SJCRH30 (cell line): Measurements from ENCODE around the gene HOXA6. TPM values are rescaled to one million over a fixed set of nuclear protein-coding genes. Genes with fewer than 3 reads are reported as not detected.

Experiments used
- DNase-seq, 2 experiments: peaks; one replicate each; pipeline ENCODE4 v3.0.0-alpha.2; 2015 to 2020
- H3K27ac ChIP-seq: fragments of 250-450 bp; sonication (Bioruptor Pico); 2 replicates; pipeline ENCODE4 v1.5.1; 2020; ENCODE audit warnings: mild to moderate bottlenecking, moderate library complexity
- H3K27me3 ChIP-seq: fragments of 250-450 bp; sonication (Bioruptor Pico); 2 replicates; pipeline ENCODE4 v1.5.1; 2020; ENCODE audit warnings: mild to moderate bottlenecking, moderate library complexity
- H3K36me3 ChIP-seq: fragments of 250-450 bp; sonication (Bioruptor Pico); 2 replicates; pipeline ENCODE4 v1.5.1; 2020; ENCODE audit warnings: mild to moderate bottlenecking, moderate library complexity
- H3K4me1 ChIP-seq: fragments of 250-450 bp; sonication (Bioruptor Pico); 2 replicates; pipeline ENCODE4 v1.5.1; 2020; ENCODE audit warnings: mild to moderate bottlenecking, moderate library complexity
- H3K4me3 ChIP-seq: fragments of 250-450 bp; sonication (Bioruptor Pico); 2 replicates; pipeline ENCODE4 v1.5.1; 2020; ENCODE audit warnings: mild to moderate bottlenecking, moderate library complexity
- H3K9me3 ChIP-seq: fragments of 250-450 bp; sonication (Bioruptor Pico); replicated peaks from 2 replicates; pipeline ENCODE4 v1.5.1; 2020; ENCODE audit warnings: mild to moderate bottlenecking, moderate library complexity
- total RNA-seq: library from RNA; depleted of rRNA; stranded (reverse); fragments of >200 nt; shearing (Covaris generic); gene quantifications from 2 replicates; pipeline ENCODE4 v1.2.3, GENCODE V29; 2014

The HOXA6 gene
- total RNA-seq, 1 experiment from 2014 or later = 3.8 TPM

- Histone ChIP-seq H3K4me3 (no peak overlapping the region), H3K27me3 (no peaks in the 10 kb centered on the region)
- DNase-seq = no peak
Measured at GRCh38 chr7:27106901-27107240, 40.7 kb downstream of the HOXA6 start.

DNA sequence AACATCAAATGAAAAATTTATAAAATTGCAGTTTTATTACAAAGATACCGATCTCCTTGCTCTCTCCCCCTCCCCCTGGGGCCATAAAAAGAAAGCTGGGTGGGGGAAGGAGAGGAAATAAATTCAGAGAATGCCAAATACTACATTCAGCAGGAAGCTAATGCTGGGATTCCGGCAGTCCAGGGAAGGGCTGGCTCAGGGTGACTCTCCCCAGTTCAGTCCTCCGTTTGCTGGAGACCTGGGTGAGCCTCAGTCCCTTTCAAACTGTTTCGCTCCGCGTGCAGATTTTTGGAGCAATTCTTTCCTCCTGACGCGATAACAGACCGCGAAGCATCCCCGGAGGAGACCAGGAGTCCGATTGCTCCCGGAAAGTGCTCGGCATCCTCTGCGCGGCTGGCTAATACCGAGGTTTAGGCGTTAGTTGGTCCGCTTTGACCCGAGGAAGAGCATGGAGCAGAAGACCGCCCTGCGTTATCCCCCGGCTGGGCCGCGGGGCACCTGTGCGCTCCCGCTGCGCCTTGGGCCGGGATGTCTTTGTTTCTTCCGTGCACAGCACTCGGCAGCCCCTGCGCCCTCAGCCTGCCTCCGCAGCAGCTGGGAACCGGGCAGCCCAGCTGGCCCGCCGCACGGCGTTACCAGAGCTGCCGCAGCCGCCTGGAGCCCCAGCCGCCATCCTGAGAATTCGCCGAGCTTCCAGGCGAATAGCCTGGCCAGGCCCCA is 41.2 kb downstream of the HOXA6 start:
- H3K4me3 ChIP-seq = no peak overlapping the region
- no peak overlapping the region for H3K27ac ChIP-seq
- H3K36me3 ChIP-seq = peaks cover 30% of the 10 kb centered on the region
- H3K27me3 ChIP-seq = no peaks in the 10 kb centered on the region
- H3K9me3 ChIP-seq = 0 out of 2 replicates have a peak, but pooled peaks cover 2% of the 10 kb centered on the region
- no peak for DNase-seq
- H3K4me1 ChIP-seq = peaks cover 8% of the 10 kb centered on the region

More at GRCh38 chr7:27106901-27107240, 40.7 kb downstream of the HOXA6 start:
- peaks cover 30% of the 10 kb centered on the region for H3K36me3 ChIP-seq
- peaks cover 13% of the 10 kb centered on the region for H3K4me1 ChIP-seq
- no peak overlapping the region for H3K27ac ChIP-seq
- 0 out of 2 replicates have a peak, but pooled peaks cover 2% of the 10 kb centered on the region for H3K9me3 ChIP-seq

DNA sequence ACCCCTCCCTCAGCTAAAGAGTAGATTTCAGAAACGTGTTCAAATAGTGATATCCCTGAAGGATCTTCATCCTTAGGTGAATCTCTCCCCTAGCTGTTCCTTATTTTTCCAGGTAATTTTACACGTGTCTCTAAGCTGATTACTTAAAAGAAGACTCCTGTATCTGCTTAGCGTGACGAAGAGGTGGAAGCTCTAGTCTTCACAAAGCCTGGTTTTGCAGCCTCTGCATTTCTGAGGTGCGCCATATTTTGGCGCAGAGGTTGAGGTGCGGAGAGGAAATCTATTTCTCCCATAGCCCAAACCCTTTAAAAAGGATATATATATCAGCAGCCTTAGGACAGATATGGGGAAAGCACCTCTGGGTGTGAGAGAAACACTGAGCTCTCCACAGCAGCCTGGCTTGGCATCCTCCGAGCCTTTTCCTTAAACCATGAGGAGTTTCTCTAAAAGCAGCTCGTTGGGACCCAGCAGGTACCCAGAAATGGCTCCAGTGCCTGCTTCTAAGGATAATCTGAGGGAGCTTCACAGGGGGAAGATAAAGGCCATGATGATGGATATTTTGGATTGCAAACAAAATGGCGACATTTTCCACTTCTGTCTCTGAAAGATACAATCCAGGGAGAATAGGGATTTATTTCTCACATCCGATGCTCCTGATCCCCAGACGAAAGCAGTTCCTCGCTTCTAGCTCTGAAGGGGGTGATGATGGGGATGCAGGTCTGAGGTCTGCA is 42.1 kb downstream of the HOXA6 start:
- Histone ChIP-seq H3K4me1 (no peaks in the 10 kb centered on the region), H3K9me3 (0 out of 2 replicates have a peak, but pooled peaks cover 2% of the 10 kb centered on the region), H3K4me3 (no peak overlapping the region), H3K27ac (no peak overlapping the region), H3K27me3 (no peaks in the 10 kb centered on the region), H3K36me3 (peaks cover 30% of the 10 kb centered on the region)
- no peak for DNase-seq

GRCh38 chr7:27104341-27105058 is 43.1 kb downstream of the HOXA6 start:
- no peak overlapping the region for H3K4me3 ChIP-seq
- DNase-seq = no peak
- H3K36me3 ChIP-seq = peaks cover 28% of the 10 kb centered on the region
- no peaks in the 10 kb centered on the region for H3K4me1 ChIP-seq
- no peaks in the 10 kb centered on the region for H3K27me3 ChIP-seq
- H3K27ac ChIP-seq = no peak overlapping the region
- H3K9me3 ChIP-seq = 0 out of 2 replicates have a peak, but pooled peaks cover 2% of the 10 kb centered on the region

DNA sequence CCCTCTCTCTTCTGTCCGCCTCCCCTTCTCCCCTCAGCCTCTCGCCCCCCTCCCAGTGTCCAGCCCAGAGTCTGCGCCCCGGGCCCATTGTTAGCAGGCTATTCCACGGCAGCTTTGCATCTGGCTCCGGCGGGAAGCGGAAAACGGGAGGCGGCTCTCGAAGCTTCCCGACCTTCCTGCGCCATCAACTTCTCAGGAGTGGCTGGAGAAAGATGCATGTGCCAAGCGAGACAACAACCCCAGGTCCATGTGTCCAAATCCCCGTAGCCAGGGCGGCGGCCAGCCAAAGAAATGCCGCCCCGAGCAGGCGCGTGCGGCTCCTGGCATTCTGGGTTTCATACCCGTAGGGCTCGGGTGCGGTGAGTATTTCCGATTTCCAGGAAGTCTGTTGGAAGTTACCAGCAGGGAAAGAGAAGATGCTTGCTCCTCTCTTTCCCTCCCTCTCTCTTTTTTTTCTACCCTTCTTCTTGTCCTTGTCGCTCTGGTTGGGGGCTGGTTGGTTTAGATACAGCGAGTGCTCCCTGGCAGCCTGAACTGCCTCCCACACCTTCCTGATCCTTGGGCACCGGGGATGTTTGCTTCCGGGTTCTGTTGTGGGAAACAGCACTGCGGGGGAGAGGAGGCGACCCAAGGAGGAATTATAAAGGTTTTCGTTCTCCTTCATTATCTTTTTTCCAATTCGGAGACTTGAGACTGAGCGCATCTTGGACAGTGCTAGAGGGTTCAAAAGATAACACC is 43.9 kb downstream of the HOXA6 start:
- no peak for DNase-seq
- peaks cover 26% of the 10 kb centered on the region for H3K36me3 ChIP-seq
- no peaks in the 10 kb centered on the region for H3K4me1 ChIP-seq
- 0 out of 2 replicates have a peak, but pooled peaks cover 2% of the 10 kb centered on the region for H3K9me3 ChIP-seq
- H3K4me3 ChIP-seq = no peak overlapping the region
- H3K27ac ChIP-seq = no peak overlapping the region
- no peaks in the 10 kb centered on the region for H3K27me3 ChIP-seq

- H3K9me3 ChIP-seq = 0 out of 2 replicates have a peak, but pooled peaks cover 2% of the 10 kb centered on the region
- no peak within 1 kb of the TSS for H3K27ac ChIP-seq
- DNase-seq = no peak
- H3K27me3 ChIP-seq = no peaks in the 10 kb centered on the region
- H3K4me1 ChIP-seq = no peaks in the 10 kb centered on the region
- H3K4me3 ChIP-seq = no peak within 1 kb of the TSS
- peaks cover 25% of the 10 kb centered on the region for H3K36me3 ChIP-seq
Measured at GRCh38 chr7:27102581-27103442, 44.8 kb downstream of the HOXA6 start, which contains the start of gene HOXA2. Gene HOXA2 (minus strand): TSS chr7:27102683. CDS start chr7:27102500, 183 bp downstream.

DNA sequence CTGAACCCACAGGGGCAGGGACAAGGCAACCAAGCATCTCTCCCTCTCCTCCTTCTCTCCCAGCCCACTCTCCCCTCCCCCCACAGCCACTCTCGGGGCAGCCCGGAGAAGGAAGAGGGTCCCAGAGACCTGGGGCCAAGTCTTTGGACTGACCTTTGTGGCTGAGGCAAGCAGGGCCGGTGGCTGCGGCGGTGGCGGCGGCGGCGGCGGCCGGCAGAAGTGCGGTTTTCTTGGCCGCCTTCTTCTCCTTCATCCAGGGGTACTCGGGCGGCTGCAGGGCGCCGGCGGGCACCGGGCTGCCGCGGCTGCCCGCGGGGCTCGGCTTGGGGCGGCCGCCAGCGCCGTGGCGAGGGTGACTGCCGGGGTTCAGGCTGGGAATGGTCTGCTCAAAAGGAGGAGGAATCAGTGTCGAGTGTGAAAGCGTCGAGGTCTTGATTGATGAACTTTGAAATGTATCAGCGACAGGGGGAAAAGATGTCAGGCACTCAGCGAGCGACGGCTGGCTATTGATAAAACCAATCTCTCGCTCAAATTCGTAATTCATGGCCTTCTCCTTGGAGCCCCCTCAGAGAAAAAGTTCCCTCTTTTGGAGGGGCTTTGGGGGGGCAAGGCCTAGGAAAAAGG is 45.5 kb downstream of the HOXA6 start:
- Histone ChIP-seq H3K9me3 (0 out of 2 replicates have a peak, but pooled peaks cover 1% of the 10 kb centered on the region), H3K4me3 (no peak overlapping the region), H3K4me1 (no peaks in the 10 kb centered on the region), H3K36me3 (peaks cover 21% of the 10 kb centered on the region), H3K27me3 (no peaks in the 10 kb centered on the region), H3K27ac (no peak overlapping the region)
- DNase-seq = no peak

GRCh38 chr7:27101171-27101956 is 46.2 kb downstream of the HOXA6 start:
- Histone ChIP-seq H3K9me3 (no peaks in the 10 kb centered on the region), H3K27me3 (no peaks in the 10 kb centered on the region), H3K4me3 (no peak overlapping the region), H3K27ac (no peak overlapping the region), H3K4me1 (no peaks in the 10 kb centered on the region), H3K36me3 (peaks cover 14% of the 10 kb centered on the region)
- DNase-seq = no peak

DNA sequence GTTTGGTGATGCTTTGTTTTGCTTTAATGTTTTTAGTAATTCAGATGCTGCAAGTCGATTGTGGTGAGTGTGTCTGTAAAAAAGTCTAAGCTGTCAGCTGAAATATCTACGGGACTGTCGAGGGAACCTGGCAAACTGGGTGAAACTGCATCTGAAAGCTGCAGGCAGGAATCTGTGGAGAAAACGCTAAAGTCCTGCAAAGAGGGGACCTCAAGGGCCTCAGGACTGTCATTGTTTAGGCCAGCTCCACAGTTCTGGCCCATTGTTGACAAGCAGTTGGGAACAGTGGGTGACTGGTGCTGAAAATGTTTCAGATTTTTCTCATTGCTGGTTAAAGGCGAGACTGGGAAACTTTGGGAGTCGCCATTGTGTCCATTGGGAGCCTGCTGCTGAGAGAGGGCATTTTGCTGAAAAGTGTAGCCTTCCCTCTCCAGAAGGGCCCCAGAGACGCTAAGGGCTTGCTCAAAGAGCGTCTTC is 46.8 kb downstream of the HOXA6 start:
- H3K4me1 ChIP-seq = no peaks in the 10 kb centered on the region
- H3K27me3 ChIP-seq = no peaks in the 10 kb centered on the region
- peaks cover 11% of the 10 kb centered on the region for H3K36me3 ChIP-seq
- DNase-seq = no peak
- H3K27ac ChIP-seq = no peak overlapping the region
- no peaks in the 10 kb centered on the region for H3K9me3 ChIP-seq
- H3K4me3 ChIP-seq = no peak overlapping the region

DNA sequence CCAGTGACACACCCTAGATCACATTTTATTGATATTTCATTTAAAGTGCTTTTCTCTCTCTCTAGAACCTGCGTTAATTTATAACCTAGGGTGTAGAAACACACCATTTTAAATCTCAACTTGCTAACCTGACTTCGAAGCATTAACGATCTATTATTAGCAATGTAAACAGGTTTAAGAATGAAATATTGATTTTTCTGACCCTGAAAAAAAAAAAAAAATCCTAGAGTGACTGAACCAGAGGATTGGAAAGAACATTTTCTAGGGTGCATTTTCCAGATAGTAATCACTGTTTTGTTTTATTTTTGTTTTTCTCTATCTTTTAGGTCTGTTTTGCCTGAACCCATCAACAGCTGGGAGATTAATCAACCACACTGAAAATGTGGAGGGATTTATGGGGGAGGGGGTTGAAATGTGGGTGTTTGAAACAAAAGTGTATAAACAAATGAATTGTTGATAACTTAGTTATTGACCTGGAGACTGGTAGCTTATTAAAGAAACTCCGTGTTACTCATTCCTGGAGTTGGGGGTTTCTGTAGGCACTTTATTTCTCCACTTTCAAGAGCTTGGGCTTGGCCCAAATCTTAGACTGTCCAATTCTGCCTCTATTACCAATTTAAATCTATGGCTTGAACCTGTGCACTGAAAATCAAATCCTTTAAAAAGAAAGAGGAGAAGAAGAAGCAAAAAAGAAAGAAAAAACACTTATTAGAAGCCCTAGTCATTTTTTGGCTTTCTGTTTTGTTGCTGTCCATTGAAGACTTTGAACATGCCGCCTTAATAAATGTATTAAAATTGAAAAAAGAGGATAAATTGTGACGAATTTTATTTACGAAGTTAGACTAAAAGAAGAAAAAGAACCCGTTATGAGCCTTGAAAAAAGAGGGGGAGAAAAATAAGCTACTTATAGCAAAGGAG is 47.9 kb downstream of the HOXA6 start:
- no peaks in the 10 kb centered on the region for H3K9me3 ChIP-seq
- no peak overlapping the region for H3K4me3 ChIP-seq
- no peaks in the 10 kb centered on the region for H3K27me3 ChIP-seq
- peaks cover 11% of the 10 kb centered on the region for H3K36me3 ChIP-seq
- H3K4me1 ChIP-seq = no peaks in the 10 kb centered on the region
- DNase-seq = no peak
- H3K27ac ChIP-seq = no peak overlapping the region

DNA sequence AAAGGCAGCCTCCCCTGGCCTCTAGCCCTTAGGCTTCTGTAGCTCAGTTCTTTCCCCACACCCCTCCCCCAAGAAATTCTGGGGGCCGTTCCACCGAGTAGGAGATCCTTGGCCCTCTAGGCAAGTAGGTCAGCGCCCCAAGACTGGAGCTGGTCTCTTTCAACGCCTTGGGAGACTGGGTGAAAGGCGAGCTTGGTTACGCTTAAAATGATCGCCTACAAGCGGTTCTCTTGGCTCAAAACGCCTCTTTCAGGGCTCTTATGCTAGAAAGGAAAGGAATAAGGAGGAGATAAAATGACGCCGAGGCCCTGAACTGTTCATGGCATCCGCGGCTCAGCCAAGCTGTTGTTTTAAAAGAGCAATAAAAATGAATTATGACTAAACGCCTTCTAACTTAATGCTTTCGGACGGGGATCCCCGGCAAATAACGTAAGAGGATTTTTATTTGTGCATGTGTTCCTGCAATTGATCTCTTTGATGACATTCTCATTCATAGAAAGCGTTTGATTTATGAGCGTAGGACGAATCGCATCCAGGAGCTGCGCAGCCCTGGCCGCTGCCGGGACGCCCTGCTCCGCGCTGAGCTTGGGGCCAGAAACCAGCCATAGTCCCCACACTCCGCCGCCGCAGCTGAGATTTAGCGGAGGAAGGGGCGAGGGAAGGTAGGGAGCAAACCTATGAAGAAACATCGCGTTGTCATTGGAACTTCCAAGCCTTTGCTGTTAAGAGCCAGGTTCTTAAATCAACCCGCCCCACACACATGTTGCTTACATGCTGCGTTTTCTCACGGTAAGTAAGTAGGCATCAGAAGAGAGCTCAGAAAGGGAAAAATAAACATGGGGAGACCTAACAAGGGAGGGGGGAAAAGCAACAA is 48.8 kb downstream of the HOXA6 start:
- H3K27ac ChIP-seq = no peak overlapping the region
- H3K27me3 ChIP-seq = no peaks in the 10 kb centered on the region
- no peak for DNase-seq
- no peaks in the 10 kb centered on the region for H3K4me1 ChIP-seq
- peaks cover 11% of the 10 kb centered on the region for H3K36me3 ChIP-seq
- no peaks in the 10 kb centered on the region for H3K9me3 ChIP-seq
- no peak overlapping the region for H3K4me3 ChIP-seq
